ACHN (cell line): ENCODE measurements around the gene TAF10.

ENCODE experiments used
- DNase-seq: peaks from one replicate; pipeline ENCODE4 v3.0.0-alpha.2; 2015
- in situ Hi-C: cut with HindIII; loops from 2 replicates; pipeline ENCODE4 v1.10.0; 2017; ENCODE audit warnings: low sequenced_read_pairs, low pct_ligation_motif_present, low pct_unique_long_range_greater_than_20kb

TAF10 gene

GRCh38 chr11:6567371-6567745 is 44.7 kb downstream of the TAF10 start:
- DNase-seq: no peak
- in situ Hi-C loops: no loop called here

- in situ Hi-C loops: no loop called here
- no peak for DNase-seq
Observed at GRCh38 chr11:6566704-6567370, 45.2 kb downstream of the TAF10 start.

GRCh38 chr11:6565988-6566703 is 45.9 kb downstream of the TAF10 start:
- in situ Hi-C loops: no loop called here
- DNase-seq: no peak

GRCh38 chr11:6565325-6565724 is 46.7 kb downstream of the TAF10 start:
- DNase-seq: no peak

GRCh38 chr11:6563667-6564066 is 48.3 kb downstream of the TAF10 start:
- in situ Hi-C loops: no loop called here
- no peak for DNase-seq

More at GRCh38 chr11:6565325-6565724, 46.7 kb downstream of the TAF10 start:
- in situ Hi-C loops: no loop called here

- in situ Hi-C loops: no loop called here
- no peak for DNase-seq
Observed at GRCh38 chr11:6563121-6563619, 48.8 kb downstream of the TAF10 start.

- in situ Hi-C loops: no loop called here
- no peak for DNase-seq
Observed at GRCh38 chr11:6561288-6561687, 50.7 kb downstream of the TAF10 start.
